Neural progenitor cell (in vitro differentiated cells): Measurements from ENCODE around the gene NBPF15. TPM values are rescaled to one million over a fixed set of nuclear protein-coding genes. Genes with fewer than 3 reads are reported as not detected.
A peak's percentile ranks its signal among the peaks of the same experiment; 100 is the strongest.
"Not testable (repeated sequence)": the region's sequence is repeated elsewhere in the genome, so short reads cannot be mapped to it uniquely, and the experiment has no call there.

ENCODE experiments used
- DNase-seq: peaks from one replicate; pipeline ENCODE4 v3.0.0-alpha.2; 2016; ENCODE audit warnings: low spot score
- H2AFZ ChIP-seq: fragments of 200-600 bp; sonication (generic); replicated peaks from 2 replicates; pipeline ENCODE4 v1.6.1; 2016; ENCODE audit warnings: antibody characterized with exemption
- H3F3A ChIP-seq: fragments of 200-600 bp; sonication (generic); 2 replicates; pipeline ENCODE4 v1.6.1; 2016; ENCODE audit warnings: antibody characterized with exemption, low read depth
- H3K27ac ChIP-seq: fragments of 200-600 bp; sonication (generic); 2 replicates; pipeline ENCODE4 v1.5.1; 2016; ENCODE audit warnings: mild to moderate bottlenecking
- H3K27me3 ChIP-seq: fragments of 200-600 bp; sonication (generic); 2 replicates; pipeline ENCODE4 v1.6.1; 2016; ENCODE audit warnings: mild to moderate bottlenecking, moderate library complexity
- H3K36me3 ChIP-seq: fragments of 200-600 bp; sonication (generic); 2 replicates; pipeline ENCODE4 v1.5.1; 2016
- H3K4me1 ChIP-seq: fragments of 200-600 bp; sonication (generic); 2 replicates; pipeline ENCODE4 v1.6.1; 2016; ENCODE audit warnings: mixed run types
- H3K4me2 ChIP-seq: fragments of 200-600 bp; sonication (generic); 2 replicates; pipeline ENCODE4 v1.6.1; 2016
- H3K4me3 ChIP-seq: fragments of 200-600 bp; sonication (generic); 2 replicates; pipeline ENCODE4 v1.5.1; 2016
- H3K79me2 ChIP-seq: fragments of 200-600 bp; sonication (generic); 2 replicates; pipeline ENCODE4 v1.6.1; 2016; ENCODE audit warnings: low read depth
- H3K9ac ChIP-seq: fragments of 200-600 bp; sonication (generic); 2 replicates; pipeline ENCODE4 v1.6.1; 2016
- H3K9me3 ChIP-seq: fragments of 200-600 bp; sonication (generic); 2 replicates; pipeline ENCODE4 v1.5.1; 2016; ENCODE audit warnings: low read depth
- H4K20me1 ChIP-seq: fragments of 200-600 bp; sonication (generic); 2 replicates; pipeline ENCODE4 v1.6.1; 2016; ENCODE audit warnings: low read depth
- H3K27ac Mint-ChIP-seq: 3 replicates; pipeline ENCODE4 v1.8.0; 2021; ENCODE audit warnings: mixed read lengths
- H3K27me3 Mint-ChIP-seq: 2 replicates; pipeline ENCODE4 v1.8.0; 2022; ENCODE audit warnings: low read depth, mild to moderate bottlenecking, inconsistent platforms, moderate library complexity, mixed read lengths; ENCODE audit not compliant: insufficient read depth
- H3K36me3 Mint-ChIP-seq: 3 replicates; pipeline ENCODE4 v1.8.0; 2021; ENCODE audit warnings: mixed read lengths
- H3K4me1 Mint-ChIP-seq: 3 replicates; pipeline ENCODE4 v1.8.0; 2021; ENCODE audit warnings: mixed read lengths
- H3K4me3 Mint-ChIP-seq: 3 replicates; pipeline ENCODE4 v1.8.0; 2021; ENCODE audit warnings: mild to moderate bottlenecking, moderate library complexity, mixed read lengths
- H3K9me3 Mint-ChIP-seq: 3 replicates; pipeline ENCODE4 v1.8.0; 2020; ENCODE audit warnings: mixed read lengths
- CTCF ChIP-seq: fragments of 200-600 bp; sonication (generic); IDR thresholded peaks from 2 replicates; pipeline ENCODE4 v1.5.1; 2017; ENCODE audit warnings: antibody characterized with exemption, mild to moderate bottlenecking
- total RNA-seq: library from RNA; depleted of rRNA; stranded (reverse); fragments of >200 nt; gene quantifications from 2 replicates; pipeline ENCODE4 v1.2.3, GENCODE V29; 2015; ENCODE audit warnings: low replicate concordance

The NBPF15 gene
- total RNA-seq, 1 donor from 2014 or later: 14.6 TPM

DNA sequence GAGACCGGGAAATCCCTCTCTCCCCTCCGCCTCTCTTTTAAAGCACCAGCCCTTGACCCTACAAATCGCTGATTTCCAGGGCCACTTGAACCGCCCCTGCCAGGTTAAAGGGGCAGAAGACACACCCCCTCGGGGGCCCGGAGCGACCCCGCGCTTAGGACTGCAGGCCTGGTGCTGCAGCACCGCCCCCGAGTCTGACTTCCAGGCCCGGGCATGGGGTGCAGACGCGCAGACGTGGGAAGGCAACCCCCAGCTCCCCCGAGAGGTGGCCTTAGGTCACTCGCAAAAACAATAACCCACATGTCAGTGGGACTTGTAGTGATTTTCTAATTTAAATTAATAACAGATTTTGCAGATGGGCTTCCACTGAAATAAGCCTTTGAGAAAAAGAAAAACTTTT lies 309 bp upstream of the NBPF15 start:
- H3K27ac ChIP-seq, H3K9ac ChIP-seq, H3K36me3 ChIP-seq, H3F3A ChIP-seq, H3K4me1 Mint-ChIP-seq, H3K4me1 ChIP-seq, H3K27me3 Mint-ChIP-seq, H3K27ac Mint-ChIP-seq, DNase-seq, H2AFZ ChIP-seq, H4K20me1 ChIP-seq, H3K9me3 Mint-ChIP-seq, H3K4me2 ChIP-seq, H3K36me3 Mint-ChIP-seq, H3K9me3 ChIP-seq, H3K79me2 ChIP-seq: not testable (repeated sequence)
- peak overlapping the region; percentile 63 for H3K4me3 ChIP-seq
- H3K4me3 Mint-ChIP-seq: peak overlapping the region; percentile 96
- peaks cover 28% of the 10 kb centered on the region for H3K27me3 ChIP-seq

DNA sequence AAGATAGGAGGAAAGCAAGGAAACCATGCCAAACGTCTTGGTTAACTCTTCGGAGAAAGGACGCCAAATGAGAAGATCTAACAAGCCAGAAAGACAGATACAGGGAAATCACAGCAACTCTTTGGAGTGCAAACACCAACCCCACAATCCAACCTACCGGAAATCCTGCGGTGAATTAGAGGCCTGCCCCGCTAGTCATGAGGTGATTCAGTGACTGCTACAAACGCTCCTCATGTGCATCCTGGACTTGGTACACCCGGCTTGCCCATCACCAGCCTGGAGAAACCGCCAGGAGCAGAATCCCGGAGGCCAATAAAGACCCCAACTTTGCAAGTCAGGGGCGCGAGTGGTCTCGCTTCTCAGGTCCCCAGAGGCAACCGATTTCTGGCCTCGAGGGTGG lies 783 bp downstream of the NBPF15 start:
- not testable (repeated sequence) for H3K4me1 ChIP-seq, H3K9me3 ChIP-seq, H3F3A ChIP-seq, H3K27ac ChIP-seq, H3K9me3 Mint-ChIP-seq, H3K27ac Mint-ChIP-seq, H3K4me1 Mint-ChIP-seq, H3K36me3 Mint-ChIP-seq, DNase-seq, H2AFZ ChIP-seq, H3K79me2 ChIP-seq, H4K20me1 ChIP-seq, H3K9ac ChIP-seq, H3K36me3 ChIP-seq, H3K27me3 Mint-ChIP-seq
- H3K4me3 ChIP-seq: peak overlapping the region; percentile 63
- H3K4me2 ChIP-seq: peak overlapping the region; percentile 73
- peak overlapping the region; percentile 96 for H3K4me3 Mint-ChIP-seq
- peaks cover 20% of the 10 kb centered on the region for H3K27me3 ChIP-seq

DNA sequence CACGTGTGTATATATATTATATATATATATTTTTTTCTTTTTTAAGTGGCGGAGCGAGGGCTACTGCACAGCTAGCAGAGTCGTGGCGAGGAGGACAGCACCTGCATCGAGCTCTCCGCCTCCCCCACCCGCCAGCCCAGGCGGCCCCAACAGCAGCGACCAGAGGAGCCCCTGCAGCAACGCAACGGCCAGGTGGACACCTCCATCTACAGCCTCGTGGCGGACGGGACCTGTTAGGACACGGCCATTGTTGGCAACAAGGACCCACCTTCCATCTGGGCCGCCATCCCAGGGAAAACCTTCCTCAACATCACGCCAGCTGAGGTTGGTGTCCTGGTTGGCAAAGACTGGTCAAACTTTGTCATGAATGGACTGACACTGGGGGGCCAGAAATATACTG lies 19.1 kb downstream of the NBPF15 start:
- H3K36me3 Mint-ChIP-seq: not testable (repeated sequence)

GRCh38 chr1:144439737-144440136 lies 21.7 kb downstream of the NBPF15 start:
- H3K9me3 ChIP-seq, H3K4me3 Mint-ChIP-seq, H3K27me3 Mint-ChIP-seq, H2AFZ ChIP-seq, H3F3A ChIP-seq, H3K4me1 Mint-ChIP-seq, H3K27ac ChIP-seq, H3K9me3 Mint-ChIP-seq, H3K27ac Mint-ChIP-seq, H3K27me3 ChIP-seq, H4K20me1 ChIP-seq, H3K79me2 ChIP-seq, H3K4me1 ChIP-seq, H3K4me3 ChIP-seq, DNase-seq, H3K4me2 ChIP-seq, H3K36me3 Mint-ChIP-seq, H3K9ac ChIP-seq, H3K36me3 ChIP-seq: not testable (repeated sequence)
- peak; percentile 50 for TF ChIP-seq CTCF

More for the DNA sequence above, 19.1 kb downstream of the NBPF15 start:
- not testable (repeated sequence) for H3K4me2 ChIP-seq, H3K36me3 ChIP-seq, H3K9ac ChIP-seq, H3K4me1 ChIP-seq, DNase-seq, H3K27me3 Mint-ChIP-seq, H4K20me1 ChIP-seq, H3K27me3 ChIP-seq, H3K9me3 ChIP-seq, H3K4me1 Mint-ChIP-seq, H3K27ac ChIP-seq, H3F3A ChIP-seq, H3K9me3 Mint-ChIP-seq, H2AFZ ChIP-seq, H3K27ac Mint-ChIP-seq, H3K79me2 ChIP-seq, H3K4me3 Mint-ChIP-seq, H3K4me3 ChIP-seq

DNA sequence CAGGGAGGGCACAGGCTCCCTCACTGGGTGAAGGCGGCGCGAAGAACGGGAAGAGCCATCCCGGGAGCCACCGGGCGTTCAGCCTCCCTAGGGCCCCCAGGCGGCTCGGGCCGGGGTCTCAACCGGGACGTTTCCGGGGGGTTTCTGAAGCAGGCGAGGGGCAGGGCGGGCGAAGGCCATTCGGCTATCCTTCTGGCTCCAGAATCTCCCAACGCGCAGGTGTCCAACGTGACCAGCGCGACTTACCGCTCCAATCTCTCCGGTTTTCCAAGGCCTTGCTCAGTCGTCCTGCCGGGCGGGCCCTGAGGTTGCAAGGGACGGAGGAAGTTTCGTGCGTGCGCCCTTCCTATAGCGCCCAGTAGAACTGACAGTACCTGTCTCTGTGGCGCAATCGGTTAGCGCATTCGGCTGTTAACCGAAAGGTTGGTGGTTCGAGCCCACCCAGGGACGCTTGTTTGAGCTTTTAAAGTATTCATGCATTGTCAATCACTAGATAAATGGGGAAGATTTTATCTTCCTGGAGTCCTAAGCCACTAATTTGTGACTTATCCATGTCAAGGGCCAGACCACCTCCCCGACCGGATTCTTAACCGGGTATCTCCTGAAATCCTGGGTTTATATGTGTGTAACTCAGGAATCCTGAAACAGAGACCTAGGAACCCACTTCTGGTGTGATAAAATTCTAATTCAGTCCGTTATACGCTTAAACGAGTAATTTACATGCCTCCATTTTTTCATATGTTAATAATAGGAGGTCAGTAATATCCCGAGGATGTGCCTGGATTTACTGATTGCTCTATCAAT lies 42.4 kb downstream of the NBPF15 start:
- not testable (repeated sequence) for H3K4me1 ChIP-seq, H3K36me3 ChIP-seq, H3K9me3 Mint-ChIP-seq, H3F3A ChIP-seq, H4K20me1 ChIP-seq, H3K27ac ChIP-seq, H3K79me2 ChIP-seq, H3K4me1 Mint-ChIP-seq, H3K27me3 Mint-ChIP-seq, H3K9ac ChIP-seq, H3K27me3 ChIP-seq, H3K9me3 ChIP-seq
- H2AFZ ChIP-seq: peak overlapping the region; percentile 79
- peak; percentile 25 for TF ChIP-seq CTCF
- peak overlapping the region; percentile 96 for H3K27ac Mint-ChIP-seq
- peaks cover 11% of the 10 kb centered on the region for H3K36me3 Mint-ChIP-seq
- peak overlapping the region; percentile 81 for H3K4me2 ChIP-seq
- H3K4me3 ChIP-seq: peak overlapping the region; percentile 80
- DNase-seq: peak; percentile 75
- peak overlapping the region; percentile 88 for H3K4me3 Mint-ChIP-seq

- Histone ChIP-seq H3K4me2 (peak overlapping the region; percentile 87), H3K27ac (peak overlapping the region; percentile 80), H3K4me3 (peak overlapping the region; percentile 68), H3K9ac (peak overlapping the region; percentile 58)
- H3K27ac Mint-ChIP-seq: peak overlapping the region; percentile 91
- not testable (repeated sequence) for H3K4me1 ChIP-seq, H3K4me1 Mint-ChIP-seq, H3K27me3 Mint-ChIP-seq, H3K9me3 ChIP-seq, H4K20me1 ChIP-seq, H3K79me2 ChIP-seq, H3F3A ChIP-seq, H3K27me3 ChIP-seq, H2AFZ ChIP-seq, H3K36me3 Mint-ChIP-seq, H3K36me3 ChIP-seq, H3K9me3 Mint-ChIP-seq, DNase-seq
- peak overlapping the region; percentile 97 for H3K4me3 Mint-ChIP-seq
Observed at GRCh38 chr1:144413404-144414118, 47.9 kb downstream of the NBPF15 start.
